ENCODE data around the gene MRPS11.

- TF ChIP-seq CREB5 (CRISPR knock-in tag; IDR thresholded peaks at IDR 0.05; ENCODE audit: low read depth) (no peak), ZNF565 (CRISPR knock-in tag; conservative IDR thresholded peaks at IDR 0.05; ENCODE audit: low read depth) (no peak), TOX (CRISPR knock-in tag; IDR thresholded peaks at IDR 0.05; ENCODE audit: borderline replicate concordance) (no peak), ARNTL (CRISPR knock-in tag; IDR thresholded peaks at IDR 0.05; ENCODE audit: borderline replicate concordance, low read depth) (no peak), ISL1 (CRISPR knock-in tag; IDR thresholded peaks at IDR 0.05) (no peak), RARB (CRISPR knock-in tag; IDR thresholded peaks at IDR 0.05) (no peak), ZNF70 (CRISPR knock-in tag; IDR thresholded peaks at IDR 0.05) (no peak), ZC3H10 (CRISPR knock-in tag; IDR thresholded peaks at IDR 0.05) (no peak), GLIS3 (CRISPR knock-in tag; IDR thresholded peaks at IDR 0.05) (no peak), SNAI2 (CRISPR knock-in tag; IDR thresholded peaks at IDR 0.05) (no peak), BACH2 (CRISPR knock-in tag; IDR thresholded peaks at IDR 0.05; ENCODE audit: borderline replicate concordance) (no peak), PATZ1 (CRISPR knock-in tag; IDR thresholded peaks at IDR 0.05; ENCODE audit: borderline replicate concordance) (no peak), TCF4 (CRISPR knock-in tag; IDR thresholded peaks at IDR 0.05; ENCODE audit: borderline replicate concordance) (no peak), PPARA (CRISPR knock-in tag; IDR thresholded peaks at IDR 0.05; ENCODE audit: borderline replicate concordance) (no peak)
These were observed 3.3 kb downstream of the MRPS11 start for GRCh38 chr15:88470625-88471372.
